SK-N-SH (cell line): ENCODE results near the gene ASB18. TPM values are rescaled to one million over a fixed set of nuclear protein-coding genes. Genes with fewer than 3 reads are reported as not detected.
A peak's percentile ranks its signal among the peaks of the same experiment; 100 is the strongest.

Experiments used
- CTCF ChIA-PET: fragments of 300-600, 350-600 bp; formaldehyde crosslinking; extraction: SDS; loops from one replicate; lab custom pipeline; 2021; lab: Yijun Ruan, JAX
- POLR2A ChIA-PET: fragments of 350-600 bp; sonication (Branson Sonifier 250); formaldehyde crosslinking; extraction: SDS; loops from one replicate; lab custom pipeline; 2020; ENCODE audit warnings: antibody characterized with exemption, inconsistent platforms; lab: Yijun Ruan, JAX
- DNase-seq: peaks from one replicate; pipeline ENCODE4 v3.0.0; 2012
- H2AFZ ChIP-seq: fragments of 200-600 bp; sonication (generic); 2 replicates; pipeline ENCODE4 v1.8.1; 2016; ENCODE audit warnings: antibody characterized with exemption, mild to moderate bottlenecking, low read depth
- H3F3A ChIP-seq: fragments of 200-600 bp; sonication (generic); replicated peaks from 2 replicates; pipeline ENCODE3; 2016; ENCODE audit warnings: antibody characterized with exemption, mild to moderate bottlenecking; ENCODE audit not compliant: insufficient read depth
- H3K27ac ChIP-seq, 2 experiments: fragments of 200-500 bp in 1 of 2; fragments of 200-600 bp in 1 of 2; sonication (Bioruptor generic) in 1 of 2; sonication (generic), shearing (Covaris generic) in 1 of 2; 2 replicates each; pipeline versions ENCODE4 v1.5.1 to v1.6.1; 2014 to 2016; ENCODE audit warnings: low read depth in 2 of 2, inconsistent platforms in 1 of 2, low read length in 1 of 2, mild to moderate bottlenecking in 1 of 2, mixed read lengths in 1 of 2
- H3K27me3 ChIP-seq: fragments of 200-600 bp; sonication (generic), shearing (Covaris generic); 2 replicates; pipeline ENCODE4 v1.6.1; 2016; ENCODE audit warnings: mixed run types; ENCODE audit not compliant: insufficient read depth
- H3K36me3 ChIP-seq, 2 experiments: fragments of 200-500 bp in 1 of 2; fragments of 200-600 bp in 1 of 2; sonication (Bioruptor generic) in 1 of 2; sonication (generic) in 1 of 2; replicated peaks in 1 of 2; 2 replicates each; pipeline versions ENCODE3 to v1.5.1; 2014 to 2016; ENCODE audit warnings: low read length in 1 of 2, mild to moderate bottlenecking in 1 of 2; ENCODE audit not compliant: insufficient read depth in 2 of 2, control insufficient read depth in 1 of 2
- H3K4me1 ChIP-seq, 2 experiments: fragments of 200-500 bp in 1 of 2; fragments of 200-600 bp in 1 of 2; sonication (Bioruptor generic) in 1 of 2; sonication (generic), shearing (Covaris generic) in 1 of 2; 2 replicates each; pipeline versions ENCODE4 v1.5.1 to v1.6.1; 2014 to 2016; ENCODE audit warnings: low read depth in 1 of 2, low read length in 1 of 2, mixed run types in 1 of 2; ENCODE audit not compliant: insufficient read depth in 2 of 2, control insufficient read depth in 1 of 2
- H3K4me2 ChIP-seq: fragments of 200-600 bp; sonication (generic), shearing (Covaris generic); 2 replicates; pipeline ENCODE4 v1.6.1; 2017; ENCODE audit warnings: mixed run types
- H3K4me3 ChIP-seq, 2 experiments: fragments of 200-500 bp in 1 of 2; fragments of 200-600 bp in 1 of 2; sonication (Bioruptor generic) in 1 of 2; sonication (generic), shearing (Covaris generic) in 1 of 2; 2 replicates each; pipeline versions ENCODE4 v1.5.1 to v1.8.1; 2014 to 2016; ENCODE audit warnings: low read depth in 2 of 2, inconsistent platforms in 1 of 2, low read length in 1 of 2, mild to moderate bottlenecking in 1 of 2, mixed read lengths in 1 of 2, moderate library complexity in 1 of 2
- H3K79me2 ChIP-seq: fragments of 200-600 bp; sonication (generic); 2 replicates; pipeline ENCODE4 v1.8.1; 2017; ENCODE audit warnings: mild to moderate bottlenecking; ENCODE audit not compliant: insufficient read depth
- H3K9ac ChIP-seq: fragments of 200-600 bp; sonication (generic); 2 replicates; pipeline ENCODE4 v1.6.1; 2017; ENCODE audit warnings: mixed run types
- H3K9me2 ChIP-seq: fragments of 200-600 bp; sonication (generic); 2 replicates; pipeline ENCODE4 v1.6.1; 2017; ENCODE audit warnings: mixed run types
- H3K9me3 ChIP-seq: fragments of 200-600 bp; sonication (generic); 2 replicates; pipeline ENCODE4 v1.6.1; 2017; ENCODE audit warnings: mixed run types, mild to moderate bottlenecking, moderate library complexity
- H4K20me1 ChIP-seq: fragments of 200-600 bp; sonication (generic); 2 replicates; pipeline ENCODE4 v1.6.1; 2017; ENCODE audit warnings: mild to moderate bottlenecking, mixed run types; ENCODE audit not compliant: insufficient read depth
- FOXM1 ChIP-seq: IDR thresholded peaks from 2 replicates; pipeline ENCODE4 v1.4.0; 2012; ENCODE audit warnings: low read depth, mild to moderate bottlenecking
- MAX ChIP-seq: IDR thresholded peaks from 2 replicates; pipeline ENCODE4 v1.4.0; 2012; ENCODE audit warnings: low read depth
- NFIC ChIP-seq: IDR thresholded peaks from 2 replicates; pipeline ENCODE4 v1.4.0; 2012; ENCODE audit warnings: borderline replicate concordance
- POLR2AphosphoS5 ChIP-seq: IDR thresholded peaks from 2 replicates; pipeline ENCODE4 v1.6.1; 2012; ENCODE audit warnings: low read depth, low read length
- RAD21 ChIP-seq: IDR thresholded peaks from 2 replicates; pipeline ENCODE4 v1.6.1; 2012; ENCODE audit warnings: mild to moderate bottlenecking, low read length
- USF1 ChIP-seq: IDR thresholded peaks from 2 replicates; pipeline ENCODE4 v1.4.0; 2012; ENCODE audit warnings: low read depth, borderline replicate concordance
- USF2 ChIP-seq: fragments of 150-350 bp; IDR thresholded peaks from 2 replicates; pipeline ENCODE4 v1.6.1; 2017; ENCODE audit warnings: antibody characterized with exemption, low read length, low read depth, borderline replicate concordance
- ZBTB33 ChIP-seq: IDR thresholded peaks from 2 replicates; pipeline ENCODE4 v1.4.0; 2012; ENCODE audit warnings: low read depth, borderline replicate concordance
- WGBS: methylation state at CpG from one replicate; pipeline ENCODE4 v1.1.6; 2017; ENCODE audit warnings: low lambda C conversion rate; 5-methylcytosine and 5-hydroxymethylcytosine counted together
- polyA plus RNA-seq, 3 experiments: library from polyadenylated mRNA; depleted of rRNA; stranded (reverse); fragments of >200 nt; gene quantifications; 2 replicates each; pipeline ENCODE4 v1.2.3, GENCODE V29; 2012

Gene ASB18
- polyA plus RNA-seq, 1 of the 3 experiments (the other 2 are of a cell fraction) = not detected

- Histone ChIP-seq H3K9me2 (no peaks in the 10 kb centered on the region), H3F3A (no peaks in the 10 kb centered on the region), H3K36me3 (no peaks in the 10 kb centered on the region), H3K79me2 (no peaks in the 10 kb centered on the region), H3K27me3 (peaks cover 92% of the 10 kb centered on the region), H3K4me2 (peak within 1 kb of the TSS; percentile 81), H2AFZ (no peak within 1 kb of the TSS), H3K4me3 (peak within 1 kb of the TSS; percentile 34 to 60), H3K9me3 (no peaks in the 10 kb centered on the region), H3K4me1 (peaks cover 0 to 12% of the 10 kb centered on the region in 2 experiments; a peak in 2 of 4 replicates), H3K27ac (no peak within 1 kb of the TSS), H3K9ac (no peak within 1 kb of the TSS), H4K20me1 (no peaks in the 10 kb centered on the region)
- ChIA-PET CTCF (interaction anchor here (1.0 to 5.2 kb wide), 4 partner anchors 9 to 402 kb away, joined by 3 to 43 read pairs (median 31); no protein-coding TSS in a partner anchor), POLR2A (interaction anchor here (1.2 kb wide), 1 partner anchor 10 kb away, joined by 3 read pairs; no protein-coding TSS in a partner anchor)
- peak; percentile 91 for DNase-seq
- TF ChIP-seq NFIC = no peak
- TF ChIP-seq USF1 = peak; percentile 91
- no peak for TF ChIP-seq USF2
- TF ChIP-seq MAX = peak; percentile 21; the same call in 1 of the 2 replicates
- WGBS = 10% methylated on average over 40 of the region's 105 CpGs
Measured at GRCh38 chr2:236168110-236169080, 95.8 kb downstream of the ASB18 start, which contains the start of gene GBX2. Gene GBX2 (minus strand): TSS chr2:236168386. CDS start chr2:236167971, 415 bp downstream.

GRCh38 chr2:236167297-236168109 lies 96.7 kb downstream of the ASB18 start:
- Histone ChIP-seq H4K20me1 (no peaks in the 10 kb centered on the region), H3K79me2 (no peaks in the 10 kb centered on the region), H2AFZ (no peak overlapping the region), H3K4me2 (peak overlapping the region; percentile 81), H3K9ac (no peak overlapping the region), H3K4me1 (peaks cover 0 to 12% of the 10 kb centered on the region in 2 experiments; a peak in 2 of 4 replicates), H3K9me3 (no peaks in the 10 kb centered on the region), H3K27me3 (peaks cover 83% of the 10 kb centered on the region), H3K4me3 (peak overlapping the region; percentile 34 to 60), H3K27ac (no peak overlapping the region), H3K36me3 (no peaks in the 10 kb centered on the region), H3K9me2 (no peaks in the 10 kb centered on the region), H3F3A (no peaks in the 10 kb centered on the region)
- 0% methylated on average over 8 of the region's 112 CpGs for WGBS
- TF ChIP-seq ZBTB33 (no peak), RAD21 (0 out of 2 replicates have a peak, but pooled peaks have one; percentile 15), POLR2AphosphoS5 (no peak), FOXM1 (no peak)
- ChIA-PET CTCF (interaction anchor here (1.0 to 5.2 kb wide), 3 partner anchors 387 to 401 kb away, joined by 3 to 41 read pairs (median 28); no protein-coding TSS in a partner anchor), POLR2A (no interaction called here)
- peak; percentile 72 for DNase-seq
